GM23338 (cell line): ENCODE measurements around the gene NOSTRIN. TPM values are rescaled to one million over a fixed set of nuclear protein-coding genes. Genes with fewer than 3 reads are reported as not detected.

Experiments used
- CREB1 ChIP-seq: fragments of 250-450 bp; sonication (Bioruptor Pico); IDR thresholded peaks from 2 replicates; pipeline ENCODE4 v1.5.0; 2020; ENCODE audit warnings: low read depth, mild to moderate bottlenecking, moderate library complexity
- NANOG ChIP-seq: IDR thresholded peaks from 2 replicates; pipeline ENCODE4 v1.6.1; 2016; ENCODE audit warnings: antibody characterized with exemption, borderline replicate concordance
- REST ChIP-seq: IDR thresholded peaks from one replicate; pipeline ENCODE4 v1.6.1; 2018; ENCODE audit warnings: antibody characterized with exemption; ENCODE audit not compliant: unreplicated experiment
- STAT1 ChIP-seq: IDR thresholded peaks from one replicate; pipeline ENCODE4 v1.6.1; 2016; ENCODE audit warnings: antibody characterized with exemption; ENCODE audit not compliant: unreplicated experiment
- ZNF114 ChIP-seq: fragments of 250-450 bp; sonication (Bioruptor Pico); IDR thresholded peaks from 2 replicates; pipeline ENCODE4 v1.5.0; 2020; ENCODE audit warnings: mild to moderate bottlenecking, moderate library complexity
- ZNF331 ChIP-seq: fragments of 250-450 bp; sonication (Bioruptor Pico); IDR thresholded peaks from 2 replicates; pipeline ENCODE4 v1.5.0; 2020; ENCODE audit warnings: low read depth, mild to moderate bottlenecking, moderate library complexity
- ZNF462 ChIP-seq: fragments of 250-450 bp; sonication (Bioruptor Pico); IDR thresholded peaks from 2 replicates; pipeline ENCODE4 v1.5.0; 2020; ENCODE audit warnings: mild to moderate bottlenecking, moderate library complexity
- polyA plus RNA-seq: library from polyadenylated mRNA; unstranded; fragments of >200 nt; fragmentation: Nextera tagmentation; extraction: Ambion mirVana; gene quantifications from 2 replicates; pipeline ENCODE4 v1.2.1, GENCODE V29; 2016
- total RNA-seq: library from RNA; depleted of rRNA; stranded (reverse); fragments of >200 nt; shearing (Covaris generic); gene quantifications from 2 replicates; pipeline ENCODE4 v1.2.3, GENCODE V29; 2014

Gene NOSTRIN
- total and polyA plus RNA-seq, 2 experiments from 2014 or later: 1.8 TPM; not detected in 1

- no peak for TF ChIP-seq REST
- TF ChIP-seq NANOG: no peak
- TF ChIP-seq ZNF331 (CRISPR knock-in tag): no peak
- no peak for TF ChIP-seq ZNF114 (CRISPR knock-in tag)
- TF ChIP-seq ZNF462 (CRISPR knock-in tag): no peak
- TF ChIP-seq STAT1: no peak
- no peak for TF ChIP-seq CREB1 (CRISPR knock-in tag)
These were observed 45.2 kb upstream of the NOSTRIN start (continued) for GRCh38 chr2:168757223-168757622.
